A673 (cell line): ENCODE measurements around the gene CHAD. TPM values are rescaled to one million over a fixed set of nuclear protein-coding genes. Genes with fewer than 3 reads are reported as not detected.
"Not testable (repeated sequence)": the region's sequence is repeated elsewhere in the genome, so short reads cannot be mapped to it uniquely, and the experiment has no call there.

Experiments used
- BruUV-seq: library from RNA; stranded (reverse); fragments of 400-500 nt; replicated peaks from 2 replicates; lab custom pipeline; 2021; lab: Mats Ljungman, UMichigan
- CTCF ChIA-PET: fragments of 300-600 bp; sonication (Branson Sonifier 250); formaldehyde crosslinking; loops from one replicate; lab custom pipeline; 2022; ENCODE audit warnings: antibody characterized with exemption; lab: Charles Lee
- POLR2A ChIA-PET: fragments of 300-600 bp; sonication (Branson Sonifier 250); formaldehyde crosslinking; loops from one replicate; lab custom pipeline; 2022; ENCODE audit warnings: antibody characterized with exemption; ENCODE audit not compliant: low non-redundant PET; lab: Charles Lee
- DNase-seq: peaks from one replicate; pipeline ENCODE4 v3.0.0-alpha.2; 2015; ENCODE audit warnings: low spot score
- H3K27ac ChIP-seq: fragments of 200-600 bp; sonication (generic); 2 replicates; pipeline ENCODE4 v1.5.1; 2016; ENCODE audit warnings: mixed run types, low read depth, mild to moderate bottlenecking, mixed read lengths, antibody characterized with exemption, low read length; ENCODE audit not compliant: poor library complexity, severe bottlenecking
- H3K27me3 ChIP-seq: fragments of 200-600 bp; sonication (generic); replicated peaks from 2 replicates; pipeline ENCODE4 v1.6.1; 2017; ENCODE audit warnings: mixed run types, low read depth, mild to moderate bottlenecking, mixed read lengths, antibody characterized with exemption, low read length; ENCODE audit not compliant: insufficient read depth, poor library complexity
- H3K36me3 ChIP-seq: fragments of 200-600 bp; sonication (generic); 2 replicates; pipeline ENCODE4 v1.6.1; 2016; ENCODE audit warnings: mixed run types, mild to moderate bottlenecking, mixed read lengths, antibody characterized with exemption, low read length; ENCODE audit not compliant: insufficient read depth, poor library complexity, severe bottlenecking
- H3K4me1 ChIP-seq: fragments of 200-600 bp; sonication (generic); 2 replicates; pipeline ENCODE4 v1.6.1; 2017; ENCODE audit warnings: mixed run types, mild to moderate bottlenecking, mixed read lengths, antibody characterized with exemption, low read length; ENCODE audit not compliant: insufficient read depth, poor library complexity, severe bottlenecking
- H3K4me3 ChIP-seq: fragments of 200-600 bp; sonication (generic); 2 replicates; pipeline ENCODE4 v1.5.1; 2016; ENCODE audit warnings: low read depth, mixed run types, mild to moderate bottlenecking, mixed read lengths, low read length; ENCODE audit not compliant: poor library complexity, severe bottlenecking
- H3K9me3 ChIP-seq: fragments of 200-600 bp; sonication (generic); 2 replicates; pipeline ENCODE4 v1.6.1; 2016; ENCODE audit warnings: mixed run types, low read depth, mild to moderate bottlenecking, mixed read lengths, antibody characterized with exemption, low read length; ENCODE audit not compliant: poor library complexity, severe bottlenecking
- EZH2 ChIP-seq: fragments of 200-600 bp; sonication (generic); IDR thresholded peaks from 2 replicates; pipeline ENCODE4 v1.6.1; 2017; ENCODE audit warnings: borderline replicate concordance, low read depth, mild to moderate bottlenecking, mixed read lengths, antibody characterized with exemption, low read length; ENCODE audit not compliant: poor library complexity, severe bottlenecking
- intact Hi-C: fragments of 100-400 bp; cut with micrococcal nuclease; formaldehyde crosslinking; loops from one replicate; pipeline ENCODE4 v1.10.0; 2022; ENCODE audit not compliant: unreplicated experiment
- total RNA-seq: library from RNA; stranded (reverse); gene quantifications from 2 replicates; pipeline ENCODE4 v1.2.3, GENCODE V29; 2021
- TF ChIP-seq, protein P1 (sequence below): fragments of 300-800, 200-600 bp; sonication (generic); conservative IDR thresholded peaks from 2 replicates; pipeline ENCODE4 v1.5.1; 2017; ENCODE audit warnings: low read depth, mild to moderate bottlenecking, antibody characterized with exemption, low read length, moderate library complexity, mixed read lengths

CHAD gene
- total RNA-seq, 1 experiment from 2014 or later = not detected

DNA sequence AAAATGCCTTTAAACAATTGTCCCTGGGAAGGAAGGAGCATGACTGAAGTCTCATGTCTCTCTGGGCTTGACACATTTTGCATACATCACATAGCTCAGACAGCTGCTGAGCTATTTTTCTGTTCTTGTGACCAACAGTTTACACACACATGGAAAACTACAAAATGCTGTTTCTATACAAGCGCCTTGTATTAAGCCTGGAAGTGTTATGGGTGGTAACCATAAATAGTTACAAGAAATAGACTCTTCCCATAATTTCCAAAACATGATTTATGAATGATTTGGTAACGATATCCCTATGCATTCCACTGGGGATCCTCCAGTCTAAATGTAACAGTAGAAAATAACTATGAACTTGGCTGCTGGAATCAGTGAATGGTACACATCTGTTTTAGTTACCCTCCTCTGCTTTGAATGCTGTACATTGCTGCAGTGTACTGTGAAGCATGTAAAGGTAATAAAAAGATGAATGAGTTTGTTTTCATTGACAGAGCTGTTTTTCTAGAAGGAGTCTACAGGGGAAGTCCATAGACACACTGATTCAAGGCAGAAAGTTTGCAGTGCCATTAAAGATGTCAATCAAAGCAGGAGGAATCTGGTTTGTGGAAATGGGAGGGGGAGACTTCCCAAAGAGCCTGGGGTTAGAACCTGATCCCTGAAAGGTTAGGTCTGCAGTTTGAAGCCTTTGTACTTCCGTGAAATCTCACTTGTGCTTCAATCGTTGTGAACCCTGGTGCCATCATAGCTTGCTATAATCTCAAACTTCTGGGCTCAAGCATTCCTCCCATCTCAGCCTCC, 37.7 kb downstream of the CHAD start:
- H3K4me1 ChIP-seq = peaks cover 4% of the 10 kb centered on the region
- intact Hi-C loops = no loop called here
- CTCF ChIA-PET = no interaction called here
- no peak overlapping the region for H3K27ac ChIP-seq
- no peaks in the 10 kb centered on the region for H3K36me3 ChIP-seq
- no peak overlapping the region for H3K4me3 ChIP-seq
- no TSS peak for BruUV-seq
- POLR2A ChIA-PET = no interaction called here
- no peak for DNase-seq
- TF ChIP-seq EZH2 = no peak
- TF ChIP-seq, protein P1, sequence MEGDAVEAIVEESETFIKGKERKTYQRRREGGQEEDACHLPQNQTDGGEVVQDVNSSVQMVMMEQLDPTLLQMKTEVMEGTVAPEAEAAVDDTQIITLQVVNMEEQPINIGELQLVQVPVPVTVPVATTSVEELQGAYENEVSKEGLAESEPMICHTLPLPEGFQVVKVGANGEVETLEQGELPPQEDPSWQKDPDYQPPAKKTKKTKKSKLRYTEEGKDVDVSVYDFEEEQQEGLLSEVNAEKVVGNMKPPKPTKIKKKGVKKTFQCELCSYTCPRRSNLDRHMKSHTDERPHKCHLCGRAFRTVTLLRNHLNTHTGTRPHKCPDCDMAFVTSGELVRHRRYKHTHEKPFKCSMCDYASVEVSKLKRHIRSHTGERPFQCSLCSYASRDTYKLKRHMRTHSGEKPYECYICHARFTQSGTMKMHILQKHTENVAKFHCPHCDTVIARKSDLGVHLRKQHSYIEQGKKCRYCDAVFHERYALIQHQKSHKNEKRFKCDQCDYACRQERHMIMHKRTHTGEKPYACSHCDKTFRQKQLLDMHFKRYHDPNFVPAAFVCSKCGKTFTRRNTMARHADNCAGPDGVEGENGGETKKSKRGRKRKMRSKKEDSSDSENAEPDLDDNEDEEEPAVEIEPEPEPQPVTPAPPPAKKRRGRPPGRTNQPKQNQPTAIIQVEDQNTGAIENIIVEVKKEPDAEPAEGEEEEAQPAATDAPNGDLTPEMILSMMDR = no peak
- no peaks in the 10 kb centered on the region for H3K9me3 ChIP-seq
- no peaks in the 10 kb centered on the region for H3K27me3 ChIP-seq

DNA sequence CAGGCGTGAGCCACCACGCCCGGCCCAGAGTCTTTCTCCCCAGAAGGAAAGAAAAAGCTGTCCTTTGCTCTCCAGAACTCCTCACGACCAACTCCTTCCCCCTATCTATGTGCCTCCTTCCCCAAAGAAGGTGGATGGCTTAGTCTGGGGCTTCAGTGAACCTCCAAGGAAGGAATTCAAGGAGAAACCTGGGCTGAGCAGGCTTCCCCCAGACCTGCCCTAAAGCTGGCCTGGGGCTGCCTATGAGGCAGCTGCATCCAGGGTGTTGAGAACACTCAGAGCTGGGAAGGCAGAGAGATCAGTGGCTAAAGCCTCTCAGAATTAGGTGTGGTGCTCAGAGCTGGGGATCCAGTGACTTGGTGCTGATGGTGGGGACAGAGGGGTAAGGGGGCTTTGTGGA, 38.9 kb downstream of the CHAD start:
- TF ChIP-seq, protein P1 = no peak
- no peak for TF ChIP-seq EZH2
- DNase-seq = no peak
- POLR2A ChIA-PET = no interaction called here
- H3K4me1 ChIP-seq = peaks cover 15% of the 10 kb centered on the region
- H3K36me3 ChIP-seq = no peaks in the 10 kb centered on the region
- BruUV-seq = no TSS peak
- intact Hi-C loops = no loop called here
- CTCF ChIA-PET = no interaction called here
- no peak overlapping the region for H3K4me3 ChIP-seq
- H3K27me3 ChIP-seq = no peaks in the 10 kb centered on the region
- no peak overlapping the region for H3K27ac ChIP-seq
- no peaks in the 10 kb centered on the region for H3K9me3 ChIP-seq

DNA sequence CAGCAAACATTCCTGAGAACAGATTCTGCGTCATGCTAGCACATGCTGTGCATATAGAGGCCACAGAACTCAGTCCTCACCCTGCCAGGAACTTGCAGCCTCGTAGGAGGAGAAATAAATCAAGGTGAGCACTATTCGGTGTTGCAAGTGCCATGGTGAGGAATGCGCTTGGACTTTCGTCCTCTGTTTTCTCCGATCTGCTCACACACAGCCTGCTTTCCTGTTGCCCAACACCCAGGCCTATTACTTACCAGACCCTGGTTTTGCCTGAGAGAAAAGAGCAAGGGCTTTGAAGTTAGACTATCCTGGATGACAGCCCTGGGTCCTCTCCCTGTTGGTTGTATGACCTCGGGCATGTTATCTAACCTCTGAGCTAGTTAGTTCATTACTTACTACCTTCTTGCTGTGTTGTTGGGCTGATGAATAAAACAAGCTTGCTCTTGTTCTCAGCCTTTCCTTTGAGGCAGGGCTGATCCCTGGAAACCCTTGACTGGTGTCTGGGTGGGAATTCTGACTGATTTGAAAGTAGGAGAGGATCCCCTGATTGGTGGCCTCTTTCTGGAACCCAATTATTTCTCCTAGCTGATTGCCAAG, 39.8 kb downstream of the CHAD start:
- Histone ChIP-seq H3K36me3 (no peaks in the 10 kb centered on the region), H3K9me3 (no peaks in the 10 kb centered on the region), H3K4me3 (no peak overlapping the region), H3K27me3 (no peaks in the 10 kb centered on the region), H3K4me1 (peaks cover 24% of the 10 kb centered on the region), H3K27ac (no peak overlapping the region)
- ChIA-PET POLR2A (no interaction called here), CTCF (no interaction called here)
- no TSS peak for BruUV-seq
- TF ChIP-seq, protein P1 = no peak
- no peak for TF ChIP-seq EZH2
- no peak for DNase-seq
- intact Hi-C loops = no loop called here

DNA sequence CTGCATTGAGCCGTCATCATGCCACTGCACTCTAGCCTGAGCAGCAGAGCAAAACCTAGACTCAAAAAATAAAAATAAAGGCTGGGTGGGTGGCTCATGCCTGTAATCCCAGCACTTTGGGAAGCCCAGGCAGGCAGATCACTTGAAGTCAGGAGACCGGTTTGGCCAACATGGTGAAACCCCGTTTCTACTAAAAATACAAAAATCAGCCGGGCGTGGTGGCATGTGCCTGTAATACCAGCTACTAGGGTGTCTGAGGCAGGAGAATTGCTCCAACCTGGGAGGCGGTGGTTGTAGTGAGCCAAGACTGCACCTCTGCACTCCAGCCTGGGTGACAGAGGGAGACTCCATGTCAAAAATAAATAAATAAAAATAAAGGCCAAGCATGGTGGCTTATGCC, 40.6 kb downstream of the CHAD start:
- DNase-seq, CTCF ChIA-PET, H3K4me3 ChIP-seq, H3K9me3 ChIP-seq, BruUV-seq, H3K27me3 ChIP-seq, POLR2A ChIA-PET, intact Hi-C loops, H3K36me3 ChIP-seq, H3K27ac ChIP-seq: not testable (repeated sequence)
- peaks cover 31% of the 10 kb centered on the region for H3K4me1 ChIP-seq
